Measurements from ENCODE around the gene SNPH.

SNPH gene

DNA sequence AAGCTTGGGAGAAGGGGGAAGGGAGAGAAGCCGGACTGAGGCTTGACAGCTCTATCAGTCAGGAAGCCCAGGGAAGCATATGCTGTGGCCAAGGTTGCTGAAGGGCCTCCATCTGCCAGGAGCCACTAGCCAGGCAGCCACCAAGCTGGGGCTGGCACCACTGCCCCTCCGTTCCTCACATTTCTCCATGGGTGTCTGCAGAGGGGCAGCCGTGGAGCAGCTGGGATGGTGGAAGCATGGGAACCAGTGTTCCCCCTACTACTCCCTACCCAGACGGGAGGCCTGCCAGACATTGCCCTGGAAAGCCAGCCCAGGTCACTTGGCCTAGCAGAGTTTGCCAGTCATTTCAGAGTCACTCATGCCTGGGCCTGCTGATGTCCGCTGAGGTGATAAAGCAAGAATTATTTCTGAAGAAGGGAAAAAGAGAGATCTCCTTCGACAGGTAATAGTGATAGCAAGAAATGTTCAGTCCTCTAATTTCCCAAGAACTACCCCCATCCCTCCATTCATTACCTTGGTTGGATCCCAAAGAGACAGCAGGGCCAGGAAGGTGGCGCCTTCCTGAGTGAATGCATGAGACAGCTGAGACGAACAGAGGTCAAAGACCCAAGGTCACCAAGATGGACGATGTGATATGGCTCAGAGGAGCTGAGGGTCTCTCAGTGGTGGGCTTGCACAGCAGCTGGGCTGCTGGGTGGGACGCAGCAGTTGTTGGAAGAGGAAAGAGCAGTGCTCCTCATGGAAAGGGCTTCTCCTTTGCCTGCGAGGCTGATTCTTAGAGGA lies 21.9 kb downstream of the SNPH start:
- DNase-seq: no peak

DNA sequence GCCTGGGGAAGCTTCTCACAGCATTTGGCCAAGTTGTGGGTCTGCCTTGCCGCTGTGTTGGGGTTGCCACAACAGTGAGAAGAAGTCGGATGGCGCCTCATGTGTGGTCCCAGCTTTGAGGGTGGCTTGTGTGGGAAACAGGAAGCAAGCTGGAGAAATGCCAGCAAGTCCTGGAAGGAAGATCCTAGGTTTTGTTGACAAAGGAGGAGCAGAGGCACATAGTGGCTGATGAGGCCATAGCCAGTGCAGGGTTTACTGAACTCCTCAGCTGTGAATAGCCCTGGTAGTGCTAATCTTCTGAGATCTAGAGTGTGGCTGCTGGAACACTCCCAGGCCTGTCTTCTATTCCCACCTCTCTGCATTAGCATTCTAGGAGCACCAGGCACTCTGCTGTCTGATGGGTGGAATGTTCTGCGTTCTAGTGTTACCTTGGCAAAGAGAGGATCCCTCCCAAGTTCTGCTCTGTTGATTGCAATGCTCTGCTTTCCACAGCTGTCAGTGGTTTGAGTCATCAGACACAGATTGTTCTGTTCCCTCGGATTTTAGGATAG lies 25.2 kb downstream of the SNPH start:
- no peak for DNase-seq

DNA sequence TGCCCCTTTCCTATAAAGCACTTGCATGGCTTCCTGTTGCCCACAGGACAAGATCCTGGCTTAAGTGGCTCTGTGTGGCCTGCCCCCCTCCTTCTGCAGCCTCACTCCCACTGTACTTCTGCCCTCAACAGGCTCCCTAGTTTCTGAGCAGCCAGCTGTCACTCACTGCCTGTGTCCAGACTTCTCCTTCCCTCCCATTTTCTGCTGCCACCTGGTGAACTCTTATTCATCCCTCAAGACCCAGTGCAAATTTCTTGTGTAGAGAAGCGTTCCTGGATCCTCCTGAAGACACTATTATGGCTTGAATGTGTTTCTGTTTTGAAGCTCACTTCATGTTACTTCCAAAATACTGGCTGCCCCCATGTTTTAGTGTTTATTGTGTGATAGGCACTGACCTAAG lies 26.5 kb downstream of the SNPH start:
- DNase-seq: no peak

DNA sequence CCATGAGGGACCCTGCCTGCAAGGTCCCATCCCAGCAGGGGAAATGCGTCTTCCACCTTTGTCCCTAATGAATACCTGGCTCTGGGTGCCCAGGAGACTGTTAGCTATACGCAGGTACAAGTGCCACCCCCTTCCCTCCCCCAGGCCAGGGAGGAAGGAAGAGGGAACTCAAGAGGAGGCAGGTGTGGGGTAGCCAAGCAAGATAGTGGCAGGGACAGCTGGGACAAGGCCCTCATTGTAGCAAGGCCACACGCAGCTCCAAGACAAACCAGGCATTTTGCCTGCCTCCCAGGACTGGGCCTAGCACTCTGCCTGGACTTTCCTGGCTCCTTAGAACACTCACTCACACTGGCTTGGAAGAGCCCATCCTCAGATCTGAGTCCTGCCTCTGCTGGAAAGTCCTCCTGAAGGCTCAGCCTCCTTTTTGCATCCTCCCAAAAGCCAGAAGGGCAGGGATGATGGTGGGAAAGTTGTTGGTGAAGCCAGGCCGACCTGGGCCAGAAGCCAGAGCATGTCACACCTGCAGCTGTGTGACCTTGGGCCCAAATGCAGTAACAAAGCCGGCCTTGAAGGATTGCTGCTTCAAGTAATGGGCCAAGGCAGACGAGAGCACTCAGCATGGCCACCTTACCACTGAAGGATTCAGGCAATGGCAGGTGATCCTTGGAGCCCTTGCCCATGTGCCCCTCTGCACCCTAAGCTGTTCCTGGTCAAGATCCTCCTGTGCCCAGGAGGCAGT lies 27.7 kb downstream of the SNPH start:
- DNase-seq: no peak

DNA sequence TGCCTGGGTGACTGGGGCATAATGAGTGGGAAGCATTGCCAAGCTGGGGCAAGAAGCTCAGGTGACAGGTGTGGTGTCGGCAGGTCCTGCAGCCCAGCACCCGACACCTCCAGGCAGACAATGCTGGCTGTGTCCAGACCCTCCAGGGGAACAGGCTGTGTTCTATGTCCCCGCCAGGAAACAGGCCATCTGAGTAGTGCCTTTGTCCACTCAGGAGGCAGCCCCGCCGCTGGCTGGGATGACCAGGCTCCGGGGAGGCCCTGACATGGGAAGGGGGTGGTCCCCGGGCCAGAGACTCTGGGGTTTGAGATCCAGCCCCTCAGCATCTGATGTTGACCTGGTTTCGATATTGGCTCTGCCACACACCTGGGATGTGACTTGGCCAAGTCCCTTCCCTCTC lies 28.4 kb downstream of the SNPH start:
- no peak for DNase-seq

DNA sequence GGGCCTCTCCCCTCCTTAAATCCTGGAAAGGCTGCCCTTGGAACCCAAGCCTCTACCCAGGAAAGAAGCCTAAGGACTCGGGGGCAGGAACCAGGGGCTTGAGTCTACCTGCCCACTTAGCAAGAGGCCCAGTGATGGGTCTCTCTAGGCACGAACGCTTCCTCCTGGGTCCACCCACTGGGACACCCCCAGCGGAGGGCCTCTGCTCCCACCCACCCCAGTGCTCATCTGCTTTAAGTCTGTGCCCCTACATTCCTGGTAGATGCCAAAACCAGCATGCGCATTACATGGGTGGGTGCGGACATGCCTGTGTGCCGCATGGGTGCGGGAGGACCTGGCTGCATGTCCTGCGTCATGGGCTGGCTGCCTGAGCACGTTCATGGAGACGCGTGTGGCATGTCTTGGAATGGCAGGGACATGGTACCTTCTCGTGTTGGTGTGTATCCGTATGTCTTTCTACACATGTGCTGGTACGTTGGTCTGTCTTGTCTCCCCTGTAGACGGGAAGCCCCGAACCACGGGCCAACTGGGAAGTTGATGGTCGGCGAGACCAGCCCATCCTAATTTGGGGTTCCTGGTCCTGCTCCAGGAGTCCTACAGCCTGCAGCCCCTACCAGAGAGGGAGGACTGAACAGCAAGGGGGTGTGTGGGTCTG lies 29.3 kb downstream of the SNPH start:
- DNase-seq: no peak

DNA sequence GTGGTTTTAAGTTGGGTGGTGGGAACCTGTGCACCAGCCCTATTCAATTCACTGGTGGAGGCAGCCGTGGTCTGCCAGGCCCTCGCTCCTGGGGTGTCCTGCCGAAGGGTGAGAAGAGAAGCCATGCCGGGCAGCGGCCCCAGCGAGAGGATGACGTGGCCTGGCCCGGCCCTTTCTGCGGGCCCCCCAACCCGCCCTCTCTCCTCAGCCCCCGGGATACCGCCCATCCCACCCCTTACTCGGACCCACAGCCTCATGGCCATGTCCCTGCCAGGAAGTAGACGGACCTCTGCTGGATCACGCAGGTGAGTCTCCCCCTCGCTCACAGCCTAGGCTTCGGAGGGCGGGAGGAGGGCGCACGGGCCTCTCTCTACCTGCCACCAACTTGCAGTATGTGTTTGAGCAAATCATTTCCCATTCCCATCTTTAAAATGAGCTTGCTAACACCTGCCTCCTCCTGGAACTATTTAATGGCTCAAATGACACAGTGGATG lies 30.1 kb downstream of the SNPH start:
- DNase-seq: no peak

DNA sequence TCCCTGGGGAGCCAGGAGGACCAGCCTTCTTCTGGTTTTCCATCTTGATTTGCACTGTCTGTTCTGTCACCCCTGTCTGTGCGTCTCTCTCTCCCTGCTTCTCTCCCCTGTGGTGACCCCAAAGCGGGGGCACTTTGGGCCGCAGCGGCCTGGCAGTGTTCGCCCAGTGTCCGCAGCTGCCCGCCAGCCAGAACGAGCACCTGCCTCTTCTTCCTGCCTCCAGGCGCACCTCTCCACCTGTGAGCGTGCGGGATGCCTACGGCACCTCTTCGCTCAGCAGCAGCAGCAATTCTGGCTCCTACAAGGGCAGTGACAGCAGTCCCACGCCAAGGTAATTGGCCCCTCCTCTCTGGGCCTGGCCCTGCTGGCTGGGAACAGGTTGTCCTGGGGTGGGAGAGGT lies 30.8 kb downstream of the SNPH start:
- DNase-seq: no peak

DNA sequence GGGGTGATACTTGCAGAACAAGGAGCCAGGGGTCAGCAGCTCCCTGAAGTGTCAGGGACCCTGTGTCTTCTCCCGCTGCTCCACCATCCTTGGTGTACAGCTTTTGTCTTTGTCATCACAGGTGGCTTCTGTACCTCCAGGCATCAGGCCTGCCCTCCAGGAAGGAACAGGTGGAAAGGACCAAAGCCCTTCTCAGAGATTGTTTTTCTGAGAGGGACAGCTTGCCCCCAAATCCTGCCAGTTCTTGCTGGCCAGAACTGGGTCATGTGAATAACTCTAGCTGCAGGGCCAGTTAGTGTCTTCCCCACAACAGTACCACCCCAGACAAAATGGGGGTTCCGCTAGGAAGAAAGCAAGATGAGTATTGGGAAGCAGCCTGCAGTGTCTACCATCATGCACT lies 31.4 kb downstream of the SNPH start:
- no peak for DNase-seq

DNA sequence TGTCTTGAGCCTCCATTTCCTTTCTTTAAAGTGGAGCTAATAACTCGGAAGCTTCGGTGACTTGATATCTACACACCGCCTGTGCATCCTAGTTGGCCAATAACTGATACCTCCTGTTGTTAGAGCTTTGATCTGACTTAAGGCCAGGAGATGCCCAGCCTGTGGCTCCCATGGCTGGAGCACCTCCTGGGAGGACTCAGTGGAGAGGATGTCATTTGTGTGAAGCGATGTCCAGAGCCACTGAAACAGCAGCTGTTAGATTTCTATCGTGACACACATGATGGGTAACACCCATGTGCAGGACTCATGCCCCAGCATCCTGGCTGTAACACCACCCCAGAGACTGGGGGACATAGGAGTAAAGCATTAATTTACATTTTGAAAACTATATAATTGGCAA lies 32.1 kb downstream of the SNPH start:
- DNase-seq: no peak

DNA sequence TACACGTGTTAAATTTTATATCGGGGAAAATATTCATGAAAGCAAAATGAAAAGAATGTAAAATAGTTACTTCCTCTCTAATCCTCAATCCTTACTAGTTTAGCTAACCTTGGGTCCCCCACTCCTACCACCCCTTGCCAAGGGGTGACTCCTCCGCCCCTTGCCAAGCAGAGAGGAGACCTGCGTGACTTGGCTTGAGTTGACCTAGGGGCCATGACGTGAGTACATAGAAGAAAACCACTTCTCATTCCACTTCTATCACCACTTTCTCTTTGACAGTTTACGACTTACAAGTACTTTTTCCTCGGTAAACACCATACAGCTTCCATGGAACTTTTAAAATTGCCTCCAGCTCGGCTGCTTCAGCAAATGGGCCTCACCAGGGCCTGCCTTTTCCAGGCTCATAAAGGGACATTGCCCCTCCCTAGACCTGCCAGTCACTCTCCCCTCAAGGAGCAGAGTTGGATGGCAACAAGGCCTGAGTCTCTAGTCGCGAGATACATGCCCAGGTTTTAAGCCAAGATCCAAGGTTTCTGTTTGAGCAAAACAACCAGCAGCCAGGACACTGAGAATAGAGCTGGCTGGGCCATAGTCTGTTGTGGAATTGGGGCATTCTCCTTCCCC lies 32.9 kb downstream of the SNPH start:
- no peak for DNase-seq

DNA sequence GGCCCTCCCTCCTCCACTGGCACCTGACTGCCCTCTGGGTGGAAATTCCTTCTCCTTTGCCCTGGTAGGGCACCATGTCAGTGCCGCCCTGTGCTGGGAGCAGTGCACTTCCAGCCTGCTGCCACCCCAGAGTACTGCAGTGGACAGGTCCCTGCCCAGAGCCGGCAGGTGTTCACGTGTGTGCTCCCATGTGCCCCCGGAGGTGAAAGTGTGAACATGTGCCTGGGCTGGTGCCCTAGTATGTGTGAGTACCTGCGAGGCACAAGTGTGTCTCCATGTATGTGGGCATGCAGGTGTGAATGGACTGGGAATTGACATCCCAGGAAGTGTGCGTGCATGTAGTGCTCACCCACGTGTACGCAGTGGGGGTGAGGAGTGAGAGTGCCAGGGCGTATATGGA lies 33.4 kb downstream of the SNPH start:
- DNase-seq: no peak

DNA sequence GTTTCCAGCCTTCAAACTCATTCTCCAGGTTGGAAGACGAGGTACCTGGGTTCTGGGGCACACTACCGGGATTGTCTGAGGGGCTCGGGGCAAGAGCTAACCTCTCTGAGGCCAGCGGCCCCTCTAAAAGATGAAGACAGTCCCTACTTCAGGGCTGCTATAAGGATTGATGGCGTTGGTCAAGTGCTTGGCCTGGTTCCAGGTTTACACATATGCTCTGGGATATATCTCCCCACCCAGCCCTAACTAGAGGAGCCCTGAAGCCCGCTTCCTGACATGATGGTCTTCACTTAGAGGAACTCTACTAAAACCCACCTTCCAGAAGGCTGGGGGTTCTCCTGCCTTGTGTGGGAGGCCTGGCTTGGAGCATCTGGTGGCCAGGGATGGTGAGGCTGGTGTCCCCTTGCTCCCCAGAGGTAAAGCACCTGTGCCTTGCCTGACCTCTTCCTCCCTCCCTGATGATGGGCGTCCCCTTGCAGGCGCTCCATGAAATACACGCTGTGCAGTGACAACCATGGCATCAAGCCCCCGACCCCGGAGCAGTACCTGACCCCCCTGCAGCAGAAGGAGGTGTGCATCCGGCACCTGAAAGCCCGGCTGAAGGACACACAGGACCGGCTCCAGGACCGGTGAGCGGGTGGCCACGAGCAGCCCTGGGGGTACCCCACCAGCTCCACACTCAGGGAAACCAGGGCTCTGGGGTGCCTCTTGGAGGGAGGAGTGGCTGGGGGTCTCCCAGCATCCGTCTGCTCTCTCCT lies 34.2 kb downstream of the SNPH start:
- DNase-seq: no peak

DNA sequence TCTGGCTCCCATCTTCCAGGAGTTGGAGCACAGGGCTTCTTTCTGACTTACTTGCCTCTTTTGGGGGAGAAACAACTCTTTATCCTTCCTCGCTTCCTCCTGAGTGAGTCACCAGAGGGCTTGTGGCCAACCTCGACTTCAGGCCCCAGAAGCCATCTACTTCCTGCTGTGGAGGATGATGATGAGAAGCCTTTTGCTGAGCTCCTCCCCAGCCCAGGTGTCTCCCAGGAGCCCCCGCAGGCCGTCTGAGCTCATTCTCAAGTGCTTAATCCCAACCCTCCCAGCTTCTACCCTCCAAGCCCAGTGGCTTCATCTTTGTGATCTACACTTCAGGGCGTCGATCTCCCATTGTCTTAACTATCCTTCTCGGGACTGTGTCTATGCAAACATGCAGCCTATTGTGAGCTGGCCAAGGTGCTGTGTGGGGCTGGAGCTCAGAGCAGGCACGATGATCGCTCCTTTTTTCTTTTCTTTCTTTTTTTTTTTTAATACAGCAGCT lies 35.0 kb downstream of the SNPH start:
- DNase-seq: no peak

DNA sequence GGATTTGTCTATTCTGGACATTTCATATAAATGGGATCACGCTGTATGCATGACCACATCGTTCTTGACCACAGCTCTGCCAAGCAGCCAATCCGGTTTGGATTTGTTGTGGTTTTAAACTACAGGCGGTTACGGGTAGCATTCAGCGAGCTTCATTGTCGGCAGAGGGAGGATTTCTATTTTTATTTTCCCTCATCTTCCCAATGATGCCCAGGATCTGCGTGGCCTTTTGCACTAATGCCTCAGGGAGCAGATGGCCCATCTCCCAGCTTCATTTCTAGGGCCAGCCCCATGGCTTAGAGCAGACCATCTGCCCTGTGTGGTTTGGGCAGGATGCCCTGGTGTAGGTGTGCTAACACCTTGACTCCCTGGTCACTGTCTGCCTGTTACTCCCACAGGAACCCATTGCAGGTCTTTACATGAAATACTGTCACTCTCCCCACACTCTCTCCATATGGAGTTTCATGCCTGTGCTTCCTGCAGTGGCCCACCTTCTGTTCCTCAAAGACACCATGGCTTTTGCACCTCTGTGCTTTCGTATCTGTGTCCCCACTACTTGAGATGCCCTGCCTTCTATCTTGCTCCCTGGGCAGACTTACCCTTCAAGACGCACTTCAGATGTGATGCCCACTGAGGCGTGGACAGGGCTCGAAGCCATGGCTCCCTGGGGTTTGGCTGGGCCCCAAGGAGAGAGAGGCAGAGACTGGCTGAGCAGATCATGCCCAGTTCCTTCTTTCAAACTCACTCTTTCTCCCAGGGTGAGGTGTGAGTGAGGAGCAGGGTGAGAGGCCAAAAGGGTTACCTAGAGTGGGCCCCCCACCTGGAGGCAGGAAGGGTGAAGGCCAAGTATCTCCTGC lies 36.8 kb downstream of the SNPH start:
- no peak for DNase-seq

DNA sequence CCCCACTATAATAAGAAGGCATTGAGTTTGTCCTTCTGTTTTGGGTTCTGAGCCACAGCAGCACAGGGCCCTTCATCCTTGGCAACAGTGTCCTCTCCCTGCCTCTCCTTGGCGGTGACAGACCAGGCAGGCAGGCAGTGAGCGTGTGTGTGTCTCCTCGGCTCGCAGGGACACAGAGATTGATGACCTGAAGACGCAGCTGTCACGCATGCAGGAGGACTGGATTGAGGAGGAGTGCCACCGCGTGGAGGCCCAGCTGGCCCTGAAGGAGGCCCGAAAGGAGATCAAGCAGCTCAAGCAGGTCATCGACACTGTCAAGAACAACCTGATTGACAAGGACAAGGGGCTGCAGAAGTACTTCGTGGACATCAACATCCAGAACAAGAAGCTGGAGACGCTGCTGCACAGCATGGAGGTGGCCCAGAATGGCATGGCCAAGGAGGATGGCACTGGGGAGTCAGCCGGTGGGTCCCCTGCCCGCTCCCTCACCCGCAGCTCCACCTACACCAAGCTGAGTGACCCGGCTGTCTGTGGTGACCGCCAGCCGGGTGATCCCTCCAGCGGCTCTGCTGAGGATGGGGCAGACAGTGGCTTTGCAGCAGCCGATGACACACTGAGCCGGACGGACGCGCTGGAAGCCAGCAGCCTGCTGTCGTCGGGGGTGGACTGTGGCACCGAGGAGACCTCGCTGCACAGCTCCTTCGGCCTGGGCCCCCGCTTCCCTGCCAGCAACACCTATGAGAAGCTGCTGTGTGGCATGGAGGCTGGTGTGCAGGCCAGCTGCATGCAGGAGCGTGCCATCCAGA lies 38.8 kb downstream of the SNPH start:
- DNase-seq: no peak

DNA sequence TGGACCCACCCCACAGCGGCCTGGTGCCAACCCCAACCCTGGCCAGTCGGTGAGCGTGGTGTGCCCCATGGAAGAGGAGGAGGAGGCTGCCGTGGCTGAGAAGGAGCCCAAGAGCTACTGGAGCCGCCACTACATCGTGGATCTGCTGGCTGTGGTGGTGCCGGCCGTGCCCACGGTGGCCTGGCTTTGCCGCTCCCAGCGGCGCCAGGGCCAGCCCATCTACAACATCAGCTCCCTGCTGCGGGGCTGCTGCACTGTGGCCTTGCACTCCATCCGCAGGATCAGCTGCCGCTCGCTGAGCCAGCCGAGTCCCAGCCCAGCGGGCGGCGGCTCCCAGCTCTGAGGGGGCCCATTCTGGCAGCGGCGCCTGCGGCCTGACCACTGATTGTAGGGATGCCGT lies 39.6 kb downstream of the SNPH start:
- no peak for DNase-seq

DNA sequence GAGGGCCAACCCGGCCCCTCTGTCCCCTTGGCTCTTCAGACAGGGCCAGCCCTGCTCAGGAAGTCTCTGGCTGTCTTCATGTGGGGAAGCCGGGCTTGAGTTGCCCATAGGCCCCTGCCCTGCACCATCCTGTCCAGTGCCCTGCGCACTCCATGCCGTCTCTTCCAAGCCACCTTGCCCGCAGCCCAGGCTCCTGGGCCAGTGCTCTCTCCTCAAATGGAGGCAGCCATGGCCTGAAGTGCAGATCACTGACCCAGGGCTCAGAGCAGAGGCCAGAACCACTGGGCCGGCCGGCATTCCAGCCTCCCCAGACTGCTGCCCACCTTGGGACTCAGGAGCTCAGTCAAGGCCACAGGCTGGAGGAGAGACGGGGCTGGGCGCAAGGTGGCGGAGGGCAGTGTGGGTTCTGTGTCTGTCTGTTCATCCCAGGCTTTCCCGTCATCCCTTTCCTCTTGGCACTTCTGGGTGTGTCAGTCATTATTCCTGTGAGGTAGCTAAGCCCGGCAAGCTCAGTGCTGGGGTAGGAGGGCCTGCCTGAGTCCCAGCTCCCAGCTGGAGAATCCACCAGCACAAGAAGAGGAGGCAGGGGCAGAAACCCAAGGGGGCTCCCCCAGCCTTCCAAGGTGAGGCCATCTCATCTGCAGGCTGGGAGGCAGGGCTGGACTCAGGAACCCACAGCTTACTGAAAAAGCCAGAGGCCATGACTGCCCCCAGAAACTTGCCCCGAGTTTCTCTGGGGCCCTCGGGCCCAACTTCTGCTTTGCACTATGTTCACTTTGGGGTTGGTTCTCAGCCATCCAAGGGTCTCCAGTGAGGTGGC lies 40.4 kb downstream of the SNPH start:
- no peak for DNase-seq

DNA sequence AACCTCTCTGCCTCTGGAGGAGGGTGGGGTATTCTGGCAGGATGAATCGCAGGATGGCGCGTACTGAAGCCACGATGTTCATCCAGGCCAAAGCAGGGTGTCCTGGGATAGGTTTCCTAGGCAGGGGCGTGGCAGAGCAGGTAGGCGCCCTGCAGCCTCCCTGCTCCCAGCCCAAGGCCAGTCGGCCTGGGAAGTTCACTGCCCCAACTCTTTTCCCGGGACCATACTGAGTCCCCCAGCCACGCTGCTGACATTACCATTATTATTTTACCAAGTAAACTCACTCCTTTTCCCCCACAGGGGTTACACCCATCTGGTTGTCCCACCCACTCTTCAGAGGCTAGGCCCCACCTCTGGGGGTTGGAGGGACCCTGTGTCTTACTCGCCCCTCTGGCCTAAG lies 41.1 kb downstream of the SNPH start:
- DNase-seq: no peak
